Right lobe of liver (tissue), 4 donors: Measurements from ENCODE around the gene CLEC18B.
"Not testable (repeated sequence)": the region's sequence is repeated elsewhere in the genome, so short reads cannot be mapped to it uniquely, and the experiment has no call there.

ENCODE experiments used
- CTCF ChIP-seq, 4 donors: fragments of 200-600 bp in 3 of 4; fragments of 450-650 bp in 1 of 4; IDR thresholded peaks; one replicate each; pipeline versions ENCODE4 v1.5.1 to v1.8.0; 2016 to 2022; ENCODE audit warnings: antibody characterized with exemption in 4 of 4, mild to moderate bottlenecking in 2 of 4
- POLR2A ChIP-seq: fragments of 450-650 bp; IDR thresholded peaks from one replicate; pipeline ENCODE4 v1.6.1; 2017; ENCODE audit warnings: antibody characterized with exemption, mild to moderate bottlenecking
- donor health status: DM: no; HTN: no; CAD: no.
- donor health status: DM: no; HTN: no; CAD: no.
- donor health status: DM: no; HTN: yes; CAD: no.

- TF ChIP-seq POLR2A; CTCF (IDR thresholded peaks at IDR 0.05): not testable (repeated sequence)
Observed at GRCh38 chr16:74404148-74404933, 16.9 kb downstream of the CLEC18B start.
